Natural killer cell (primary cell): Measurements from ENCODE around the gene VPS37D. TPM values are rescaled to one million over a fixed set of nuclear protein-coding genes. Genes with fewer than 3 reads are reported as not detected.

Source experiments
- ATAC-seq, 3 donors: fragments of 150-1000 bp in 2 of 3; fragments of 200-7000 bp in 1 of 3; cut with Tn5 transposase; 1 replicate in 1 of 3; 2 replicates in 2 of 3; pipeline ENCODE4 v1.10.0; 2021; ENCODE audit warnings: mild to moderate bottlenecking in 2 of 3, moderate library complexity in 2 of 3
- DNase-seq, 2 donors: peaks; one replicate each; pipeline versions ENCODE4 v3.0.0 to v3.0.0-alpha.2; 2013 to 2021; ENCODE audit warnings: mixed read lengths in 1 of 2
- H3K27ac ChIP-seq: one replicate; pipeline ENCODE4 v1.5.1; 2013; ENCODE audit warnings: mild to moderate bottlenecking, low read length
- H3K27me3 ChIP-seq: one replicate; pipeline ENCODE4 v1.6.1; 2013; ENCODE audit warnings: low read length; ENCODE audit not compliant: control insufficient read depth, insufficient read depth
- H3K36me3 ChIP-seq: one replicate; pipeline ENCODE4 v1.6.1; 2013; ENCODE audit warnings: low read length; ENCODE audit not compliant: control insufficient read depth, insufficient read depth
- H3K4me1 ChIP-seq: one replicate; pipeline ENCODE4 v1.6.1; 2013; ENCODE audit warnings: low read length; ENCODE audit not compliant: control insufficient read depth, insufficient read depth
- H3K4me3 ChIP-seq: one replicate; pipeline ENCODE4 v1.5.1; 2013; ENCODE audit warnings: low read length
- H3K9me3 ChIP-seq: one replicate; pipeline ENCODE4 v1.6.1; 2013; ENCODE audit warnings: low read length; ENCODE audit not compliant: control insufficient read depth, insufficient read depth
- H3K27ac Mint-ChIP-seq, 2 donors: one replicate each; pipeline ENCODE4 v1.8.0; 2022; ENCODE audit warnings: mild to moderate bottlenecking in 2 of 2, mixed read lengths in 2 of 2, moderate library complexity in 1 of 2
- H3K27me3 Mint-ChIP-seq, 2 donors: one replicate each; pipeline ENCODE4 v1.8.0; 2022; ENCODE audit warnings: low read depth in 2 of 2, mixed read lengths in 2 of 2
- H3K36me3 Mint-ChIP-seq: one replicate; pipeline ENCODE4 v1.8.0; 2022; ENCODE audit warnings: mixed read lengths
- H3K4me1 Mint-ChIP-seq, 2 donors: one replicate each; pipeline ENCODE4 v1.8.0; 2022; ENCODE audit warnings: mixed read lengths in 2 of 2
- H3K4me3 Mint-ChIP-seq: one replicate; pipeline ENCODE4 v1.8.0; 2022; ENCODE audit warnings: mild to moderate bottlenecking, moderate library complexity, mixed read lengths
- H3K9me3 Mint-ChIP-seq, 2 donors: one replicate each; pipeline ENCODE4 v1.8.0; 2022; ENCODE audit warnings: mixed read lengths in 2 of 2
- CTCF ChIP-seq: fragments of 200-600 bp; IDR thresholded peaks from one replicate; pipeline ENCODE4 v1.8.0; 2022; ENCODE audit warnings: antibody characterized with exemption
- WGBS: methylation state at CpG from one replicate; pipeline ENCODE4 v1.1.7; 2013; ENCODE audit warnings: missing lambda C conversion rate; ENCODE audit not compliant: insufficient coverage; 5-methylcytosine and 5-hydroxymethylcytosine counted together
- intact Hi-C: fragments of 100-400 bp; cut with micrococcal nuclease; formaldehyde crosslinking; loops from one replicate; pipeline ENCODE4 v1.14.2; 2022
- total RNA-seq, 4 donors: library from RNA; stranded (reverse); fragments of 120-200 nt in 1 of 4; gene quantifications; one replicate each; pipeline versions ENCODE4 v1.2.3 to v1.2.4, GENCODE V29; 2013 to 2022

The VPS37D gene
- total RNA-seq, 3 donors from 2014 or later (not counting 1 experiment from before 2014, with no cell fraction given) = 0.40 to 0.83 (median 0.48) TPM

GRCh38 chr7:73669288-73669701 lies 1.7 kb downstream of the VPS37D start:
- WGBS = 59% methylated on average over 19 of the region's 19 CpGs
- H3K4me1 Mint-ChIP-seq = peaks cover 0 to 10% of the 10 kb centered on the region in 2 donors
- intact Hi-C loops = loop anchor here (5.0 kb wide), 2 partner anchors 62 to 68 kb away; partner anchors contain the start of gene ABHD11

GRCh38 chr7:73669858-73670385 lies 2.3 kb downstream of the VPS37D start:
- intact Hi-C loops = loop anchor here (5.0 kb wide), 2 partner anchors 63 to 67 kb away; partner anchors contain the start of gene ABHD11
- no peak overlapping the region for H3K4me3 Mint-ChIP-seq

More at GRCh38 chr7:73669288-73669701, 1.7 kb downstream of the VPS37D start:
- no peak for TF ChIP-seq CTCF
- no peak for ATAC-seq
- Histone ChIP-seq H3K9me3 (no peaks in the 10 kb centered on the region), H3K4me1 (peaks cover 10% of the 10 kb centered on the region), H3K4me3 (no peak overlapping the region), H3K27me3 (peaks cover 16% of the 10 kb centered on the region), H3K27ac (no peak overlapping the region), H3K36me3 (no peaks in the 10 kb centered on the region)
- Mint-ChIP-seq H3K27ac (no peak overlapping the region), H3K4me3 (no peak overlapping the region), H3K27me3 (peaks cover 11 to 24% of the 10 kb centered on the region in 2 donors), H3K36me3 (no peaks in the 10 kb centered on the region), H3K9me3 (no peaks in the 10 kb centered on the region)
- no peak for DNase-seq

GRCh38 chr7:73671322-73671661 lies 3.7 kb downstream of the VPS37D start:
- H3K27ac Mint-ChIP-seq = no peak overlapping the region
- Histone ChIP-seq H3K9me3 (no peaks in the 10 kb centered on the region), H3K27ac (no peak overlapping the region), H3K36me3 (no peaks in the 10 kb centered on the region), H3K4me1 (peaks cover 10% of the 10 kb centered on the region), H3K27me3 (peaks cover 13% of the 10 kb centered on the region), H3K4me3 (no peak overlapping the region)
- intact Hi-C loops = no loop called here
- no peaks in the 10 kb centered on the region for H3K36me3 Mint-ChIP-seq
- no peak for ATAC-seq
- no peaks in the 10 kb centered on the region for H3K9me3 Mint-ChIP-seq
- H3K4me3 Mint-ChIP-seq = no peak overlapping the region
- peaks cover 8 to 17% of the 10 kb centered on the region in 2 donors for H3K27me3 Mint-ChIP-seq
- DNase-seq = no peak
- no peak for TF ChIP-seq CTCF
- WGBS = 51% methylated on average over 6 of the region's 12 CpGs
- peaks cover 0 to 10% of the 10 kb centered on the region in 2 donors for H3K4me1 Mint-ChIP-seq

More at GRCh38 chr7:73669858-73670385, 2.3 kb downstream of the VPS37D start:
- peaks cover 0 to 10% of the 10 kb centered on the region in 2 donors for H3K4me1 Mint-ChIP-seq
- H3K4me1 ChIP-seq = peaks cover 10% of the 10 kb centered on the region
- H3K9me3 Mint-ChIP-seq = no peaks in the 10 kb centered on the region
- no peak for TF ChIP-seq CTCF
- H3K36me3 Mint-ChIP-seq = no peaks in the 10 kb centered on the region
- no peak overlapping the region for H3K27ac Mint-ChIP-seq
- no peak overlapping the region for H3K27ac ChIP-seq
- no peaks in the 10 kb centered on the region for H3K9me3 ChIP-seq
- WGBS = 73% methylated on average over 12 of the region's 12 CpGs
- peaks cover 8 to 20% of the 10 kb centered on the region in 2 donors for H3K27me3 Mint-ChIP-seq
- H3K27me3 ChIP-seq = peaks cover 13% of the 10 kb centered on the region
- DNase-seq = no peak
- H3K4me3 ChIP-seq = no peak overlapping the region
- no peaks in the 10 kb centered on the region for H3K36me3 ChIP-seq
- no peak for ATAC-seq
